HEK293T (cell line): ENCODE measurements around the gene HADH.

Experiments used
- CTCF ChIA-PET: fragments of 350-600 bp; formaldehyde crosslinking; extraction: SDS; loops from one replicate; lab custom pipeline; 2021; ENCODE audit warnings: antibody characterized with exemption, inconsistent platforms; lab: Yijun Ruan, JAX
- POLR2A ChIA-PET: fragments of 350-600 bp; formaldehyde crosslinking; extraction: SDS; loops from one replicate; lab custom pipeline; 2020; ENCODE audit warnings: antibody characterized with exemption, inconsistent platforms; lab: Yijun Ruan, JAX
- DNase-seq: peaks from one replicate; pipeline ENCODE4 v3.0.0; 2012; ENCODE audit warnings: mixed read lengths; ENCODE audit errors: extremely low spot score
- ARNT ChIP-seq: fragments of 450-650 bp; IDR thresholded peaks from 2 replicates; pipeline ENCODE4 v1.6.1; 2017; ENCODE audit warnings: mild to moderate bottlenecking
- BHLHE40 ChIP-seq: fragments of 450-650 bp; IDR thresholded peaks from 2 replicates; pipeline ENCODE4 v1.6.1; 2016; ENCODE audit warnings: mild to moderate bottlenecking, moderate library complexity, borderline replicate concordance
- CTBP1 ChIP-seq: fragments of 450-650 bp; IDR thresholded peaks from 2 replicates; pipeline ENCODE4 v1.6.1; 2016; ENCODE audit warnings: borderline replicate concordance
- ELF4 ChIP-seq: fragments of 450-650 bp; IDR thresholded peaks from 2 replicates; pipeline ENCODE4 v1.6.1; 2017; ENCODE audit warnings: antibody characterized with exemption
- FOXA1 ChIP-seq: fragments of 450-650 bp; IDR thresholded peaks from 2 replicates; pipeline ENCODE4 v1.6.1; 2016; ENCODE audit warnings: mild to moderate bottlenecking
- FOXK2 ChIP-seq: fragments of 450-650 bp; IDR thresholded peaks from 2 replicates; pipeline ENCODE4 v1.6.1; 2016; ENCODE audit warnings: mild to moderate bottlenecking
- FOXM1 ChIP-seq: fragments of 450-650 bp; IDR thresholded peaks from 2 replicates; pipeline ENCODE4 v1.6.1; 2017; ENCODE audit warnings: mild to moderate bottlenecking, borderline replicate concordance
- HDGF ChIP-seq: fragments of 450-650 bp; IDR thresholded peaks from 2 replicates; pipeline ENCODE4 v1.6.1; 2017; ENCODE audit warnings: antibody characterized with exemption, borderline replicate concordance
- L3MBTL2 ChIP-seq: fragments of 450-650 bp; conservative IDR thresholded peaks from 2 replicates; pipeline ENCODE4 v1.6.1; 2016; ENCODE audit warnings: mild to moderate bottlenecking
- LEF1 ChIP-seq: fragments of 450-650 bp; IDR thresholded peaks from 2 replicates; pipeline ENCODE4 v1.6.1; 2017; ENCODE audit warnings: mild to moderate bottlenecking, borderline replicate concordance
- NFRKB ChIP-seq: fragments of 450-650 bp; IDR thresholded peaks from 2 replicates; pipeline ENCODE4 v1.6.1; 2016; ENCODE audit warnings: mild to moderate bottlenecking, moderate library complexity
- PKNOX1 ChIP-seq: fragments of 450-650 bp; IDR thresholded peaks from 2 replicates; pipeline ENCODE4 v1.6.1; 2016
- SP1 ChIP-seq: fragments of 450-650 bp; IDR thresholded peaks from 2 replicates; pipeline ENCODE4 v1.6.1; 2017
- SUZ12 ChIP-seq: fragments of 450-650 bp; IDR thresholded peaks from 2 replicates; pipeline ENCODE4 v1.6.1; 2016; ENCODE audit warnings: mild to moderate bottlenecking
- TARDBP ChIP-seq: fragments of 450-650 bp; IDR thresholded peaks from 2 replicates; pipeline ENCODE4 v1.6.1; 2016
- ZNF384 ChIP-seq: fragments of 450-650 bp; IDR thresholded peaks from 2 replicates; pipeline ENCODE4 v1.6.1; 2016

Gene HADH

GRCh38 chr4:107970063-107970798, 19.5 kb upstream of the HADH start:
- ChIA-PET CTCF (no interaction called here), POLR2A (no interaction called here)
- no peak for TF ChIP-seq FOXK2
- TF ChIP-seq L3MBTL2: no peak
- TF ChIP-seq ELF4: no peak
- TF ChIP-seq SUZ12: no peak
- no peak for TF ChIP-seq CTBP1
- TF ChIP-seq BHLHE40: no peak
- TF ChIP-seq ZNF384: no peak
- no peak for TF ChIP-seq LEF1
- TF ChIP-seq TARDBP: no peak
- TF ChIP-seq ARNT: no peak
- TF ChIP-seq SP1: no peak
- TF ChIP-seq FOXM1: no peak
- no peak for TF ChIP-seq FOXA1
- no peak for TF ChIP-seq HDGF
- no peak for TF ChIP-seq PKNOX1
- DNase-seq: no peak

- DNase-seq: no peak
- no peak for TF ChIP-seq ELF4
- TF ChIP-seq LEF1: no peak
- TF ChIP-seq FOXK2: no peak
- no peak for TF ChIP-seq SUZ12
- no peak for TF ChIP-seq BHLHE40
- no peak for TF ChIP-seq PKNOX1
- no peak for TF ChIP-seq HDGF
- TF ChIP-seq TARDBP: no peak
- no peak for TF ChIP-seq SP1
- no peak for TF ChIP-seq ZNF384
- no peak for TF ChIP-seq NFRKB
- no peak for TF ChIP-seq CTBP1
- no peak for TF ChIP-seq FOXA1
- TF ChIP-seq L3MBTL2: no peak
- no peak for TF ChIP-seq FOXM1
- no peak for TF ChIP-seq ARNT
- ChIA-PET POLR2A (no interaction called here), CTCF (no interaction called here)
Measured at GRCh38 chr4:107972605-107973004, 17.1 kb upstream of the HADH start.

- DNase-seq: no peak
- TF ChIP-seq TARDBP: no peak
- TF ChIP-seq ARNT: no peak
- no peak for TF ChIP-seq BHLHE40
- TF ChIP-seq FOXK2: no peak
- no peak for TF ChIP-seq HDGF
- no peak for TF ChIP-seq SUZ12
- no peak for TF ChIP-seq L3MBTL2
- TF ChIP-seq FOXA1: no peak
- TF ChIP-seq ELF4: no peak
- TF ChIP-seq CTBP1: no peak
- ChIA-PET POLR2A (no interaction called here), CTCF (no interaction called here)
Measured at GRCh38 chr4:107974523-107974922, 15.2 kb upstream of the HADH start.

GRCh38 chr4:107977482-107977881, 12.2 kb upstream of the HADH start:
- ChIA-PET CTCF (no interaction called here), POLR2A (no interaction called here)
- no peak for TF ChIP-seq NFRKB
- no peak for DNase-seq

GRCh38 chr4:107977966-107978705, 11.6 kb upstream of the HADH start:
- no peak for DNase-seq
- no peak for TF ChIP-seq ZNF384
- TF ChIP-seq ELF4: no peak
- TF ChIP-seq SUZ12: no peak
- TF ChIP-seq FOXA1: no peak
- TF ChIP-seq SP1: no peak
- TF ChIP-seq CTBP1: no peak
- TF ChIP-seq HDGF: no peak
- TF ChIP-seq FOXK2: no peak
- TF ChIP-seq BHLHE40: no peak
- TF ChIP-seq TARDBP: no peak
- TF ChIP-seq FOXM1: no peak
- TF ChIP-seq NFRKB: no peak
- no peak for TF ChIP-seq PKNOX1
- no peak for TF ChIP-seq LEF1
- no peak for TF ChIP-seq ARNT
- POLR2A ChIA-PET: no interaction called here
- CTCF ChIA-PET: no interaction called here

GRCh38 chr4:107978716-107979451, 10.8 kb upstream of the HADH start:
- DNase-seq: no peak
- TF ChIP-seq SP1: no peak
- TF ChIP-seq TARDBP: no peak
- POLR2A ChIA-PET: no interaction called here
- CTCF ChIA-PET: no interaction called here
